Astrocyte (in vitro differentiated cells and primary cell): ENCODE data around the gene TNNI3K.

Experiments used
- EZH2 ChIP-seq: IDR thresholded peaks from 2 replicates; pipeline ENCODE4 v1.6.1; 2012; ENCODE audit warnings: mild to moderate bottlenecking, low read length, inconsistent platforms; ENCODE audit not compliant: insufficient read depth
- TF ChIP-seq, protein P1 (sequence below): IDR thresholded peaks from 2 replicates; pipeline ENCODE4 v1.5.1; 2011; ENCODE audit warnings: low read depth, mild to moderate bottlenecking, inconsistent platforms, low read length, moderate library complexity; ENCODE audit not compliant: insufficient read depth

GRCh38 chr1:74341702-74342339 lies 106.6 kb downstream of the TNNI3K start:
- TF ChIP-seq, protein P1, sequence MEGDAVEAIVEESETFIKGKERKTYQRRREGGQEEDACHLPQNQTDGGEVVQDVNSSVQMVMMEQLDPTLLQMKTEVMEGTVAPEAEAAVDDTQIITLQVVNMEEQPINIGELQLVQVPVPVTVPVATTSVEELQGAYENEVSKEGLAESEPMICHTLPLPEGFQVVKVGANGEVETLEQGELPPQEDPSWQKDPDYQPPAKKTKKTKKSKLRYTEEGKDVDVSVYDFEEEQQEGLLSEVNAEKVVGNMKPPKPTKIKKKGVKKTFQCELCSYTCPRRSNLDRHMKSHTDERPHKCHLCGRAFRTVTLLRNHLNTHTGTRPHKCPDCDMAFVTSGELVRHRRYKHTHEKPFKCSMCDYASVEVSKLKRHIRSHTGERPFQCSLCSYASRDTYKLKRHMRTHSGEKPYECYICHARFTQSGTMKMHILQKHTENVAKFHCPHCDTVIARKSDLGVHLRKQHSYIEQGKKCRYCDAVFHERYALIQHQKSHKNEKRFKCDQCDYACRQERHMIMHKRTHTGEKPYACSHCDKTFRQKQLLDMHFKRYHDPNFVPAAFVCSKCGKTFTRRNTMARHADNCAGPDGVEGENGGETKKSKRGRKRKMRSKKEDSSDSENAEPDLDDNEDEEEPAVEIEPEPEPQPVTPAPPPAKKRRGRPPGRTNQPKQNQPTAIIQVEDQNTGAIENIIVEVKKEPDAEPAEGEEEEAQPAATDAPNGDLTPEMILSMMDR = no peak
- TF ChIP-seq EZH2 = no peak
